Mesendoderm (in vitro differentiated cells): ENCODE results near the gene STK10.

ENCODE experiments used
- DNase-seq: peaks from one replicate; pipeline ENCODE4 v3.0.0; 2013
- H2AK5ac ChIP-seq: 2 replicates; pipeline ENCODE4 v1.6.1; 2013; ENCODE audit warnings: low read length, inconsistent platforms
- H2BK120ac ChIP-seq: 2 replicates; pipeline ENCODE4 v1.6.1; 2013; ENCODE audit warnings: low read depth, mild to moderate bottlenecking, low read length, moderate library complexity, mixed read lengths
- H2BK15ac ChIP-seq: replicated peaks from 2 replicates; pipeline ENCODE4 v1.6.1; 2013; ENCODE audit warnings: low read depth, mild to moderate bottlenecking, moderate library complexity
- H2BK5ac ChIP-seq: 2 replicates; pipeline ENCODE4 v1.6.1; 2013; ENCODE audit warnings: low read length, inconsistent platforms
- H3K18ac ChIP-seq: 2 replicates; pipeline ENCODE4 v1.6.1; 2013; ENCODE audit warnings: mild to moderate bottlenecking, low read length, mixed read lengths
- H3K23ac ChIP-seq: one replicate; pipeline ENCODE4 v1.6.1; 2013; ENCODE audit warnings: low read length
- H3K27ac ChIP-seq: 2 replicates; pipeline ENCODE4 v1.5.1; 2013; ENCODE audit warnings: low read depth, mild to moderate bottlenecking, inconsistent platforms, low read length, moderate library complexity
- H3K27me3 ChIP-seq: 2 replicates; pipeline ENCODE4 v1.6.1; 2013; ENCODE audit warnings: low read length, control low read depth, mild to moderate bottlenecking, inconsistent platforms; ENCODE audit not compliant: insufficient read depth, poor library complexity
- H3K36me3 ChIP-seq: 2 replicates; pipeline ENCODE4 v1.6.1; 2013; ENCODE audit warnings: low read length, inconsistent platforms; ENCODE audit not compliant: control insufficient read depth, insufficient read depth
- H3K4ac ChIP-seq: one replicate; pipeline ENCODE4 v1.6.1; 2013; ENCODE audit warnings: low read depth, mild to moderate bottlenecking, low read length, moderate library complexity
- H3K4me1 ChIP-seq: 2 replicates; pipeline ENCODE4 v1.6.1; 2013; ENCODE audit warnings: low read depth, low read length, inconsistent platforms; ENCODE audit not compliant: control insufficient read depth
- H3K4me2 ChIP-seq: 2 replicates; pipeline ENCODE4 v1.6.1; 2013; ENCODE audit warnings: low read length
- H3K4me3 ChIP-seq: 2 replicates; pipeline ENCODE4 v1.5.1; 2013; ENCODE audit warnings: mild to moderate bottlenecking, low read length
- H3K56ac ChIP-seq: one replicate; pipeline ENCODE4 v1.6.1; 2013; ENCODE audit warnings: low read length
- H3K79me1 ChIP-seq: 2 replicates; pipeline ENCODE4 v1.6.1; 2013; ENCODE audit warnings: low read length, inconsistent platforms
- H3K79me2 ChIP-seq: 2 replicates; pipeline ENCODE4 v1.6.1; 2013; ENCODE audit warnings: mild to moderate bottlenecking, low read length; ENCODE audit not compliant: control insufficient read depth, insufficient read depth
- H3K9ac ChIP-seq: 2 replicates; pipeline ENCODE4 v1.6.1; 2013; ENCODE audit warnings: low read length, inconsistent platforms
- H4K5ac ChIP-seq: one replicate; pipeline ENCODE4 v1.6.1; 2013; ENCODE audit warnings: low read length
- H4K8ac ChIP-seq: one replicate; pipeline ENCODE4 v1.6.1; 2013; ENCODE audit warnings: low read depth, mild to moderate bottlenecking, control low read depth, low read length, moderate library complexity
- WGBS: extraction: QIAGEN DNeasy Blood & Tissue Kit; methylation state at CpG from one replicate; pipeline ENCODE4 v1.1.7; 2013; ENCODE audit warnings: low lambda C conversion rate, missing lambda C conversion rate; ENCODE audit not compliant: insufficient coverage; ENCODE audit errors: extremely low coverage; 5-methylcytosine and 5-hydroxymethylcytosine counted together

Gene STK10

GRCh38 chr5:172048539-172049101 lies 139.4 kb downstream of the STK10 start:
- no CpG with 5 or more reads among the region's 12 CpGs for WGBS
- DNase-seq: no peak
- H3K4me1 ChIP-seq: no peaks in the 10 kb centered on the region
- no peaks in the 10 kb centered on the region for H3K79me1 ChIP-seq
- no peak overlapping the region for H3K4me3 ChIP-seq
- H3K9ac ChIP-seq: no peak overlapping the region
- H3K18ac ChIP-seq: no peak overlapping the region
- no peak overlapping the region for H2BK5ac ChIP-seq
- H3K79me2 ChIP-seq: no peaks in the 10 kb centered on the region
- H4K5ac ChIP-seq: no peak overlapping the region
- H4K8ac ChIP-seq: no peak overlapping the region
- H2AK5ac ChIP-seq: no peak overlapping the region
- no peak overlapping the region for H3K23ac ChIP-seq
- no peak overlapping the region for H2BK120ac ChIP-seq
- H3K36me3 ChIP-seq: no peaks in the 10 kb centered on the region
- no peaks in the 10 kb centered on the region for H3K27me3 ChIP-seq
- no peak overlapping the region for H3K4ac ChIP-seq
- H3K4me2 ChIP-seq: no peak overlapping the region
- H2BK15ac ChIP-seq: no peak overlapping the region
- H3K56ac ChIP-seq: no peak overlapping the region
- no peak overlapping the region for H3K27ac ChIP-seq

- H2BK15ac ChIP-seq: no peak overlapping the region
- H3K4me2 ChIP-seq: no peak overlapping the region
- no peak overlapping the region for H4K8ac ChIP-seq
- DNase-seq: no peak
- H2BK5ac ChIP-seq: no peak overlapping the region
- no peak overlapping the region for H3K4ac ChIP-seq
- H3K27ac ChIP-seq: no peak overlapping the region
- H3K9ac ChIP-seq: no peak overlapping the region
- H3K79me2 ChIP-seq: no peaks in the 10 kb centered on the region
- H3K18ac ChIP-seq: no peak overlapping the region
- H3K56ac ChIP-seq: no peak overlapping the region
- H3K23ac ChIP-seq: no peak overlapping the region
- WGBS: no CpG with 5 or more reads among the region's 1 CpG
- H3K4me3 ChIP-seq: no peak overlapping the region
- no peak overlapping the region for H2BK120ac ChIP-seq
- H3K36me3 ChIP-seq: no peaks in the 10 kb centered on the region
- H3K79me1 ChIP-seq: no peaks in the 10 kb centered on the region
- no peak overlapping the region for H4K5ac ChIP-seq
- no peaks in the 10 kb centered on the region for H3K4me1 ChIP-seq
- no peaks in the 10 kb centered on the region for H3K27me3 ChIP-seq
- no peak overlapping the region for H2AK5ac ChIP-seq
Measured at GRCh38 chr5:172048170-172048422, 139.9 kb downstream of the STK10 start.

- no peak overlapping the region for H2BK15ac ChIP-seq
- no peak overlapping the region for H4K8ac ChIP-seq
- H3K4me1 ChIP-seq: no peaks in the 10 kb centered on the region
- no peak overlapping the region for H3K56ac ChIP-seq
- H3K9ac ChIP-seq: no peak overlapping the region
- H3K36me3 ChIP-seq: no peaks in the 10 kb centered on the region
- H2AK5ac ChIP-seq: no peak overlapping the region
- H3K4me3 ChIP-seq: no peak overlapping the region
- H2BK5ac ChIP-seq: no peak overlapping the region
- H3K23ac ChIP-seq: no peak overlapping the region
- no CpG with 5 or more reads among the region's 4 CpGs for WGBS
- no peaks in the 10 kb centered on the region for H3K79me2 ChIP-seq
- H3K18ac ChIP-seq: no peak overlapping the region
- no peaks in the 10 kb centered on the region for H3K79me1 ChIP-seq
- H3K4me2 ChIP-seq: no peak overlapping the region
- H4K5ac ChIP-seq: no peak overlapping the region
- no peak for DNase-seq
- no peak overlapping the region for H3K4ac ChIP-seq
- H3K27ac ChIP-seq: no peak overlapping the region
- H3K27me3 ChIP-seq: no peaks in the 10 kb centered on the region
- H2BK120ac ChIP-seq: no peak overlapping the region
Measured at GRCh38 chr5:172046593-172046992, 141.4 kb downstream of the STK10 start.

GRCh38 chr5:172045315-172045632 lies 142.8 kb downstream of the STK10 start:
- Histone ChIP-seq H2AK5ac (no peak overlapping the region), H4K8ac (no peak overlapping the region), H4K5ac (no peak overlapping the region), H3K27ac (no peak overlapping the region), H3K4me3 (no peak overlapping the region), H3K18ac (no peak overlapping the region), H2BK15ac (no peak overlapping the region), H3K79me2 (no peaks in the 10 kb centered on the region), H3K9ac (no peak overlapping the region), H2BK120ac (no peak overlapping the region), H3K36me3 (no peaks in the 10 kb centered on the region), H3K4me2 (no peak overlapping the region), H2BK5ac (no peak overlapping the region), H3K23ac (no peak overlapping the region), H3K56ac (no peak overlapping the region), H3K4ac (no peak overlapping the region), H3K4me1 (no peaks in the 10 kb centered on the region), H3K27me3 (no peaks in the 10 kb centered on the region), H3K79me1 (no peaks in the 10 kb centered on the region)
- no CpG with 5 or more reads among the region's 7 CpGs for WGBS
- no peak for DNase-seq

GRCh38 chr5:172044631-172045314 lies 143.3 kb downstream of the STK10 start:
- H3K36me3 ChIP-seq: no peaks in the 10 kb centered on the region
- H4K8ac ChIP-seq: no peak overlapping the region
- no peak overlapping the region for H2BK120ac ChIP-seq
- no peak overlapping the region for H3K23ac ChIP-seq
- H3K27me3 ChIP-seq: no peaks in the 10 kb centered on the region
- H2BK5ac ChIP-seq: no peak overlapping the region
- H3K79me1 ChIP-seq: no peaks in the 10 kb centered on the region
- no peak overlapping the region for H3K27ac ChIP-seq
- H3K18ac ChIP-seq: no peak overlapping the region
- no peaks in the 10 kb centered on the region for H3K79me2 ChIP-seq
- no peak overlapping the region for H3K4ac ChIP-seq
- no peak overlapping the region for H2AK5ac ChIP-seq
- H3K4me1 ChIP-seq: no peaks in the 10 kb centered on the region
- H4K5ac ChIP-seq: no peak overlapping the region
- no peak overlapping the region for H3K4me3 ChIP-seq
- WGBS: no CpG with 5 or more reads among the region's 14 CpGs
- no peak overlapping the region for H3K4me2 ChIP-seq
- DNase-seq: peak; percentile 48
- H3K56ac ChIP-seq: no peak overlapping the region
- H3K9ac ChIP-seq: no peak overlapping the region
- H2BK15ac ChIP-seq: no peak overlapping the region

GRCh38 chr5:172043865-172044264 lies 144.2 kb downstream of the STK10 start:
- no peak overlapping the region for H3K4ac ChIP-seq
- H3K56ac ChIP-seq: no peak overlapping the region
- H2BK15ac ChIP-seq: no peak overlapping the region
- H2BK120ac ChIP-seq: no peak overlapping the region
- no peak overlapping the region for H2BK5ac ChIP-seq
- no peaks in the 10 kb centered on the region for H3K79me2 ChIP-seq
- H2AK5ac ChIP-seq: no peak overlapping the region
- H3K27me3 ChIP-seq: no peaks in the 10 kb centered on the region
- no peak for DNase-seq
- no peak overlapping the region for H3K18ac ChIP-seq
- no peak overlapping the region for H4K8ac ChIP-seq
- H3K79me1 ChIP-seq: no peaks in the 10 kb centered on the region
- H3K4me3 ChIP-seq: no peak overlapping the region
- no peak overlapping the region for H3K4me2 ChIP-seq
- H4K5ac ChIP-seq: no peak overlapping the region
- H3K23ac ChIP-seq: no peak overlapping the region
- H3K4me1 ChIP-seq: no peaks in the 10 kb centered on the region
- no peaks in the 10 kb centered on the region for H3K36me3 ChIP-seq
- no peak overlapping the region for H3K27ac ChIP-seq
- no peak overlapping the region for H3K9ac ChIP-seq
- no CpG with 5 or more reads among the region's 13 CpGs for WGBS
